ENCODE data around the gene OSGIN1. TPM values are rescaled to one million over a fixed set of nuclear protein-coding genes. Genes with fewer than 3 reads are reported as not detected.

Gene OSGIN1
- total RNA-seq, 1 experiment from 2014 or later: 1.7 TPM

GRCh38 chr16:84007965-84008364 is 54.9 kb downstream of the OSGIN1 start (continued):
- no peak for TF ChIP-seq ATF6 (CRISPR knock-in tag; IDR thresholded peaks at IDR 0.05)
- TF ChIP-seq ZNF121 (CRISPR knock-in tag; IDR thresholded peaks at IDR 0.05): no peak

- CTCF ChIA-PET: no interaction called here
- H3K4me1 Mint-ChIP-seq: no peaks in the 10 kb centered on the region
- TF ChIP-seq TEAD1 (CRISPR knock-in tag; IDR thresholded peaks at IDR 0.05): no peak
- TF ChIP-seq, protein P1, sequence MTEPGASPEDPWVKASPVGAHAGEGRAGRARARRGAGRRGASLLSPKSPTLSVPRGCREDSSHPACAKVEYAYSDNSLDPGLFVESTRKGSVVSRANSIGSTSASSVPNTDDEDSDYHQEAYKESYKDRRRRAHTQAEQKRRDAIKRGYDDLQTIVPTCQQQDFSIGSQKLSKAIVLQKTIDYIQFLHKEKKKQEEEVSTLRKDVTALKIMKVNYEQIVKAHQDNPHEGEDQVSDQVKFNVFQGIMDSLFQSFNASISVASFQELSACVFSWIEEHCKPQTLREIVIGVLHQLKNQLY (CRISPR knock-in tag; IDR thresholded peaks at IDR 0.05): no peak
- TF ChIP-seq MYBL2 (CRISPR knock-in tag; IDR thresholded peaks at IDR 0.05): no peak
- no peak for TF ChIP-seq CREM (CRISPR knock-in tag; IDR thresholded peaks at IDR 0.05)
- TF ChIP-seq JUN (CRISPR knock-in tag; IDR thresholded peaks at IDR 0.05): no peak
- TF ChIP-seq, protein P2, sequence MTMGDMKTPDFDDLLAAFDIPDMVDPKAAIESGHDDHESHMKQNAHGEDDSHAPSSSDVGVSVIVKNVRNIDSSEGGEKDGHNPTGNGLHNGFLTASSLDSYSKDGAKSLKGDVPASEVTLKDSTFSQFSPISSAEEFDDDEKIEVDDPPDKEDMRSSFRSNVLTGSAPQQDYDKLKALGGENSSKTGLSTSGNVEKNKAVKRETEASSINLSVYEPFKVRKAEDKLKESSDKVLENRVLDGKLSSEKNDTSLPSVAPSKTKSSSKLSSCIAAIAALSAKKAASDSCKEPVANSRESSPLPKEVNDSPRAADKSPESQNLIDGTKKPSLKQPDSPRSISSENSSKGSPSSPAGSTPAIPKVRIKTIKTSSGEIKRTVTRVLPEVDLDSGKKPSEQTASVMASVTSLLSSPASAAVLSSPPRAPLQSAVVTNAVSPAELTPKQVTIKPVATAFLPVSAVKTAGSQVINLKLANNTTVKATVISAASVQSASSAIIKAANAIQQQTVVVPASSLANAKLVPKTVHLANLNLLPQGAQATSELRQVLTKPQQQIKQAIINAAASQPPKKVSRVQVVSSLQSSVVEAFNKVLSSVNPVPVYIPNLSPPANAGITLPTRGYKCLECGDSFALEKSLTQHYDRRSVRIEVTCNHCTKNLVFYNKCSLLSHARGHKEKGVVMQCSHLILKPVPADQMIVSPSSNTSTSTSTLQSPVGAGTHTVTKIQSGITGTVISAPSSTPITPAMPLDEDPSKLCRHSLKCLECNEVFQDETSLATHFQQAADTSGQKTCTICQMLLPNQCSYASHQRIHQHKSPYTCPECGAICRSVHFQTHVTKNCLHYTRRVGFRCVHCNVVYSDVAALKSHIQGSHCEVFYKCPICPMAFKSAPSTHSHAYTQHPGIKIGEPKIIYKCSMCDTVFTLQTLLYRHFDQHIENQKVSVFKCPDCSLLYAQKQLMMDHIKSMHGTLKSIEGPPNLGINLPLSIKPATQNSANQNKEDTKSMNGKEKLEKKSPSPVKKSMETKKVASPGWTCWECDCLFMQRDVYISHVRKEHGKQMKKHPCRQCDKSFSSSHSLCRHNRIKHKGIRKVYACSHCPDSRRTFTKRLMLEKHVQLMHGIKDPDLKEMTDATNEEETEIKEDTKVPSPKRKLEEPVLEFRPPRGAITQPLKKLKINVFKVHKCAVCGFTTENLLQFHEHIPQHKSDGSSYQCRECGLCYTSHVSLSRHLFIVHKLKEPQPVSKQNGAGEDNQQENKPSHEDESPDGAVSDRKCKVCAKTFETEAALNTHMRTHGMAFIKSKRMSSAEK (CRISPR knock-in tag; IDR thresholded peaks at IDR 0.05; ENCODE audit: borderline replicate concordance): no peak
- no peak for TF ChIP-seq IRF1 (CRISPR knock-in tag; IDR thresholded peaks at IDR 0.05)
- no peak for TF ChIP-seq CTCF (IDR thresholded peaks at IDR 0.05)
- TF ChIP-seq TCF7 (CRISPR knock-in tag; IDR thresholded peaks at IDR 0.05; ENCODE audit: low read depth): no peak
- TF ChIP-seq FOXP1 (CRISPR knock-in tag; IDR thresholded peaks at IDR 0.05; ENCODE audit: borderline replicate concordance): no peak
- TF ChIP-seq, protein P3, sequence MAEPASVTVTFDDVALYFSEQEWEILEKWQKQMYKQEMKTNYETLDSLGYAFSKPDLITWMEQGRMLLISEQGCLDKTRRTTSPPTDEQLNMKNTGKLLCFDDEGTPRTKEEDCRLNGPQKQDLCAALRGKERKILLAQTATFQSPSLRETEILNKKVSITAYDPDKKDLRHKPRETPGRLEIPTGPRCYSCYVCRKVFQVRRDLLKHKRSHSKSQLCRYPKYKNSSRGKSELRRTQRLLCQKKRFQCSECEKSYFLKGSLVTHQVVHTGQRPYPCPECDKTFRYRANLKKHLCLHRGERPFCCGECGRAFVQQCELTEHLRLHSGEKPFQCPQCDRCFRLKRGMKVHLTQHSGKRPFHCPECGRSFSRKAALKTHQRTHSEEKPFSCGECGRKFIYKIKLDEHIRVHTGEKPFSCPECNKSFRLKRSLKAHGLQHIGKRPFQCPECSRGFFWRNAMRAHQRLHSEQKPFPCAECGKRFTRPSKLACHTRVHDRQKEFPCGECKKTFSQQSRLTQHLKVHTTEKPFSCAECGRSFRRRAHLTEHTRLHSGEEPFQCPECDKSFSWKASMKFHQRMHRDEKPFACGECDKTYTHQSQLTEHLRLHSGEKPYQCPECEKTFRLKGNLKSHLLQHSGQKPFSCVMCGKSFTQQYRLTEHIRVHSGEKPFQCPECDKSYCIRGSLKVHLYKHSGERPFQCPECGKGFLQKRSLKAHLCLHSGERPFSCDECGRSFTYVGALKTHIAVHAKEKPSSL (CRISPR knock-in tag; conservative IDR thresholded peaks at IDR 0.05): no peak
- no peak for TF ChIP-seq USF2 (CRISPR knock-in tag; IDR thresholded peaks at IDR 0.05)
- TF ChIP-seq, protein P4, sequence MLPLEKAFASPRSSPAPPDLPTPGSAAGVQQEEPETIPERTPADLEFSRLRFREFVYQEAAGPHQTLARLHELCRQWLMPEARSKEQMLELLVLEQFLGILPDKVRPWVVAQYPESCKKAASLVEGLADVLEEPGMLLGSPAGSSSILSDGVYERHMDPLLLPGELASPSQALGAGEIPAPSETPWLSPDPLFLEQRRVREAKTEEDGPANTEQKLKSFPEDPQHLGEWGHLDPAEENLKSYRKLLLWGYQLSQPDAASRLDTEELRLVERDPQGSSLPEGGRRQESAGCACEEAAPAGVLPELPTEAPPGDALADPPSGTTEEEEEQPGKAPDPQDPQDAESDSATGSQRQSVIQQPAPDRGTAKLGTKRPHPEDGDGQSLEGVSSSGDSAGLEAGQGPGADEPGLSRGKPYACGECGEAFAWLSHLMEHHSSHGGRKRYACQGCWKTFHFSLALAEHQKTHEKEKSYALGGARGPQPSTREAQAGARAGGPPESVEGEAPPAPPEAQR (CRISPR knock-in tag; IDR thresholded peaks at IDR 0.05): no peak
- no peak for TF ChIP-seq GABPB1 (CRISPR knock-in tag; IDR thresholded peaks at IDR 0.05)
- TF ChIP-seq JAZF1 (CRISPR knock-in tag; IDR thresholded peaks at IDR 0.05): no peak
Observed at GRCh38 chr16:84009282-84009681, 56.2 kb downstream of the OSGIN1 start.

More at GRCh38 chr16:84009282-84009681, 56.2 kb downstream of the OSGIN1 start:
- no peaks in the 10 kb centered on the region; the same call in 1 of the 2 replicates for H3K27me3 Mint-ChIP-seq (ENCODE audit: low read depth)
- POLR2A ChIA-PET: no interaction called here
- H3K27ac Mint-ChIP-seq: no peak overlapping the region
- H3K9me3 Mint-ChIP-seq: peaks cover 5% of the 10 kb centered on the region
- ATAC-seq (no peak), DNase-seq (ENCODE audit: low spot score) (no peak)
- H3K4me3 Mint-ChIP-seq: no peak overlapping the region
- H3K36me3 Mint-ChIP-seq: no peaks in the 10 kb centered on the region

Data from WTC11 (cell line).